GM23338 (cell line): ENCODE measurements around the gene AOC3.

Experiments used
- CREB1 ChIP-seq: fragments of 250-450 bp; sonication (Bioruptor Pico); IDR thresholded peaks from 2 replicates; pipeline ENCODE4 v1.5.0; 2020; ENCODE audit warnings: low read depth, mild to moderate bottlenecking, moderate library complexity
- ETS1 ChIP-seq: IDR thresholded peaks from 2 replicates; pipeline ENCODE4 v1.6.1; 2016; ENCODE audit warnings: antibody characterized with exemption
- EZH2 ChIP-seq: fragments of 200-600 bp; sonication (generic); IDR thresholded peaks from one replicate; pipeline ENCODE4 v1.8.0; 2017; ENCODE audit warnings: antibody characterized with exemption, mild to moderate bottlenecking, low read depth; ENCODE audit not compliant: unreplicated experiment
- EZH2phosphoT487 ChIP-seq: fragments of 200-600 bp; sonication (generic); IDR thresholded peaks from one replicate; pipeline ENCODE4 v1.8.1; 2018; ENCODE audit warnings: antibody characterized with exemption; ENCODE audit not compliant: unreplicated experiment
- JUNB ChIP-seq: IDR thresholded peaks from one replicate; pipeline ENCODE4 v1.6.1; 2016; ENCODE audit warnings: antibody characterized with exemption; ENCODE audit not compliant: unreplicated experiment
- POLR2AphosphoS5 ChIP-seq: IDR thresholded peaks from 2 replicates; pipeline ENCODE4 v1.6.1; 2016; ENCODE audit warnings: antibody characterized with exemption, low read depth
- REST ChIP-seq: IDR thresholded peaks from one replicate; pipeline ENCODE4 v1.6.1; 2018; ENCODE audit warnings: antibody characterized with exemption; ENCODE audit not compliant: unreplicated experiment
- STAT1 ChIP-seq: IDR thresholded peaks from one replicate; pipeline ENCODE4 v1.6.1; 2016; ENCODE audit warnings: antibody characterized with exemption; ENCODE audit not compliant: unreplicated experiment
- ZNF114 ChIP-seq: fragments of 250-450 bp; sonication (Bioruptor Pico); IDR thresholded peaks from 2 replicates; pipeline ENCODE4 v1.5.0; 2020; ENCODE audit warnings: mild to moderate bottlenecking, moderate library complexity
- ZNF331 ChIP-seq: fragments of 250-450 bp; sonication (Bioruptor Pico); IDR thresholded peaks from 2 replicates; pipeline ENCODE4 v1.5.0; 2020; ENCODE audit warnings: low read depth, mild to moderate bottlenecking, moderate library complexity
- ZNF462 ChIP-seq: fragments of 250-450 bp; sonication (Bioruptor Pico); IDR thresholded peaks from 2 replicates; pipeline ENCODE4 v1.5.0; 2020; ENCODE audit warnings: mild to moderate bottlenecking, moderate library complexity
- TF ChIP-seq, protein P1 (sequence below), 2 experiments: fragments of 200-600 bp in 1 of 2; sonication (generic) in 1 of 2; conservative IDR thresholded peaks; 2 replicates each; pipeline versions ENCODE4 v1.5.1 to v1.6.1; 2016 to 2017; ENCODE audit warnings: antibody characterized with exemption in 2 of 2, low read depth in 2 of 2, mild to moderate bottlenecking in 2 of 2, moderate library complexity in 1 of 2

GRCh38 chr17:42843358-42843934, 7.6 kb upstream of the AOC3 start:
- TF ChIP-seq EZH2 = no peak
- no peak for TF ChIP-seq EZH2phosphoT487
- TF ChIP-seq, protein P1, sequence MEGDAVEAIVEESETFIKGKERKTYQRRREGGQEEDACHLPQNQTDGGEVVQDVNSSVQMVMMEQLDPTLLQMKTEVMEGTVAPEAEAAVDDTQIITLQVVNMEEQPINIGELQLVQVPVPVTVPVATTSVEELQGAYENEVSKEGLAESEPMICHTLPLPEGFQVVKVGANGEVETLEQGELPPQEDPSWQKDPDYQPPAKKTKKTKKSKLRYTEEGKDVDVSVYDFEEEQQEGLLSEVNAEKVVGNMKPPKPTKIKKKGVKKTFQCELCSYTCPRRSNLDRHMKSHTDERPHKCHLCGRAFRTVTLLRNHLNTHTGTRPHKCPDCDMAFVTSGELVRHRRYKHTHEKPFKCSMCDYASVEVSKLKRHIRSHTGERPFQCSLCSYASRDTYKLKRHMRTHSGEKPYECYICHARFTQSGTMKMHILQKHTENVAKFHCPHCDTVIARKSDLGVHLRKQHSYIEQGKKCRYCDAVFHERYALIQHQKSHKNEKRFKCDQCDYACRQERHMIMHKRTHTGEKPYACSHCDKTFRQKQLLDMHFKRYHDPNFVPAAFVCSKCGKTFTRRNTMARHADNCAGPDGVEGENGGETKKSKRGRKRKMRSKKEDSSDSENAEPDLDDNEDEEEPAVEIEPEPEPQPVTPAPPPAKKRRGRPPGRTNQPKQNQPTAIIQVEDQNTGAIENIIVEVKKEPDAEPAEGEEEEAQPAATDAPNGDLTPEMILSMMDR (conservative IDR thresholded peaks at IDR 0.05; ENCODE audit: low read depth in 2 of 2) = peak; percentile 90 to 96
- no peak for TF ChIP-seq JUNB
- no peak for TF ChIP-seq POLR2AphosphoS5
- TF ChIP-seq CREB1 (CRISPR knock-in tag) = no peak
- no peak for TF ChIP-seq ZNF114 (CRISPR knock-in tag)
- no peak for TF ChIP-seq STAT1
- no peak for TF ChIP-seq ZNF331 (CRISPR knock-in tag)
- TF ChIP-seq REST = no peak
- TF ChIP-seq ETS1 = no peak
- no peak for TF ChIP-seq ZNF462 (CRISPR knock-in tag)
